ENCODE data around the gene CPEB3. TPM values are rescaled to one million over a fixed set of nuclear protein-coding genes. Genes with fewer than 3 reads are reported as not detected.
"Not testable (repeated sequence)": the region's sequence is repeated elsewhere in the genome, so short reads cannot be mapped to it uniquely, and the experiment has no call there.

Gene CPEB3
- total RNA-seq, 1 donor from 2014 or later: 1.1 TPM

GRCh38 chr10:92027141-92027540, 263.7 kb downstream of the CPEB3 start:
- peaks cover 36% of the 10 kb centered on the region for H3K36me3 Mint-ChIP-seq (ENCODE audit: low read depth)
- H3K27me3 Mint-ChIP-seq (ENCODE audit: low read depth): no peaks in the 10 kb centered on the region
- no peaks in the 10 kb centered on the region for H3K9me3 Mint-ChIP-seq (ENCODE audit: low read depth)
- TF ChIP-seq CTCF (IDR thresholded peaks at IDR 0.05): no peak
- no peak for DNase-seq (ENCODE audit: low spot score)
- no peak overlapping the region for H3K4me3 Mint-ChIP-seq (ENCODE audit: unreplicated experiment)
- H3K27ac Mint-ChIP-seq (ENCODE audit: unreplicated experiment): no peak overlapping the region
- peaks cover 5% of the 10 kb centered on the region for H3K4me1 Mint-ChIP-seq (ENCODE audit: low read depth)

DNA sequence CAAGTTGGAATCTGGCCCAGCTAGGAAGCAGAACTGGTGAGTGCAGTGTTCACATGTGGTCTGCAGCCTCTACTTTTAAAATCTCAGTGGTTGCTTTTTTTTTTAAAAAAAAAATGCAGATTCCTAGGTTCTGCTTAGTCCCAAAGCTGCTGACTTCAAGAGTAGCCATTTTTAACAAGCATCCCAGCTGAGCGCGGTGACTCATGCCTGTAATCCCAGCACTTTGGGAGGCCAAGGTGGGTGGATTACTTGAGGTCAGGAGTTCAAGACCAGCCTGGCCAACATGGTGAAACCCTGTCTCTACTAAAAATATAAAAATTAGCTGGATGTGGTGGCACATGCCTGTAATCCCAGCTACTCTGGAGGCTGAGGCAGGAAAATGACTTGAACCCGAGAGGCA, 265.5 kb downstream of the CPEB3 start:
- not testable (repeated sequence) for DNase-seq (ENCODE audit: low spot score); H3K9me3 Mint-ChIP-seq (ENCODE audit: low read depth); H3K4me3 Mint-ChIP-seq (ENCODE audit: unreplicated experiment); H3K27ac Mint-ChIP-seq (ENCODE audit: unreplicated experiment); H3K27me3 Mint-ChIP-seq (ENCODE audit: low read depth); H3K4me1 Mint-ChIP-seq (ENCODE audit: low read depth)
- peaks cover 31% of the 10 kb centered on the region for H3K36me3 Mint-ChIP-seq (ENCODE audit: low read depth)

GRCh38 chr10:92024700-92025099, 266.2 kb downstream of the CPEB3 start:
- TF ChIP-seq CTCF (IDR thresholded peaks at IDR 0.05): no peak
- H3K4me3 Mint-ChIP-seq (ENCODE audit: unreplicated experiment): no peak overlapping the region
- H3K27ac Mint-ChIP-seq (ENCODE audit: unreplicated experiment): no peak overlapping the region
- no peaks in the 10 kb centered on the region for H3K9me3 Mint-ChIP-seq (ENCODE audit: low read depth)
- H3K27me3 Mint-ChIP-seq (ENCODE audit: low read depth): no peaks in the 10 kb centered on the region
- DNase-seq (ENCODE audit: low spot score): no peak
- peaks cover 32% of the 10 kb centered on the region for H3K36me3 Mint-ChIP-seq (ENCODE audit: low read depth)
- peaks cover 5% of the 10 kb centered on the region for H3K4me1 Mint-ChIP-seq (ENCODE audit: low read depth)

DNA sequence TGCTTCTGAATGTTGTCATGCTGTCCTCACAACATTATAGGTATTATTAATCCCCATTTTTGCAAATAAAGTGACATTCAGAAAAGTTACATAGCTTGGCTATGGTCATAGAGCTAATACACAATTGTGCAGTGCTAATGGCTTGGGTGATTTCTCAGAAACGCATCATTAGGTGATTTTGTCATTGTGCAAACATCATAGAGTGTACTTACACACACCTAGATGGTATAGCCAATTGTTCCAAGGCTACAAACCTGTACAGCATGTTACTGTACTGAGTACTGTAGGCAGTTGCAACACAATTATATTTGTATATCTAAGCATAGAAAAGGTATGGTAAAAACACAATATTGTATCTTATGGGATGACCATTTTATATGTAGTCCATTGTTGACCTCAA, 276.3 kb downstream of the CPEB3 start:
- Mint-ChIP-seq H3K27me3 (ENCODE audit: low read depth) (no peaks in the 10 kb centered on the region), H3K9me3 (ENCODE audit: low read depth) (no peaks in the 10 kb centered on the region), H3K4me3 (ENCODE audit: unreplicated experiment) (no peak overlapping the region), H3K4me1 (ENCODE audit: low read depth) (peaks cover 3% of the 10 kb centered on the region), H3K27ac (ENCODE audit: unreplicated experiment) (no peak overlapping the region), H3K36me3 (ENCODE audit: low read depth) (peaks cover 27% of the 10 kb centered on the region)
- no peak for TF ChIP-seq CTCF (IDR thresholded peaks at IDR 0.05)
- DNase-seq (ENCODE audit: low spot score): no peak

DNA sequence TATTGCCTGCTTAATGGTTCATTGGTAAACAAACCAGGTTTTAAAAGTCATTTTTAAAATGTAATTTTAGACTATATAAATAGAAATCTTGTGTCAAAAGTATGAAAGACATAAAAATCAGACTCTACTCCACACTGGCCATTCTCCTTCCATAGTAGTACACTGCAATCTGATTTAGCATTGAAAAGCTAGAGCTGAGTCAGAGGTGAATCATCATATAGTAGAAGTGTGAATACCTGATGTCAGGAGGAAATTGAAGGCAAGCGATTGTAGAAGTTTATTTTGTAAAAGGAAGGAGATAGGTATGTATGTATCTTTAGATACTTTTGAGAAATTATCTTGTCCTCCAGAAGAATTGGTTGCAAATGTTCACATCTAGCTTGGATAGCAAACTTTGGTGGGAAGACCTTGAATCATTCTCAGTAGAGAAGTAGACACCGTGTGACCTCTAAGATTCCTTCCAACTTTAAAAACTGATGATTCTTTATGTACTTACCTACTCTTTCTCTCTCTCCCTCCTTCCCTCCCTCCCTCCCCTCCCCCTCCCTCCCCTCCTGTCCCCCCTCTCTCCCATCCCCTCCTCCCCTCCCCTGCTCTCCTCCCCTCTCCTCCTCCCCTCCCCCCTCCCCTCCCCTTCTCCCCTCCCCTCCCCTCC, 279.2 kb downstream of the CPEB3 start:
- Mint-ChIP-seq H3K4me3 (ENCODE audit: unreplicated experiment) (no peak overlapping the region), H3K27me3 (ENCODE audit: low read depth) (no peaks in the 10 kb centered on the region), H3K4me1 (ENCODE audit: low read depth) (peaks cover 3% of the 10 kb centered on the region), H3K9me3 (ENCODE audit: low read depth) (no peaks in the 10 kb centered on the region), H3K36me3 (ENCODE audit: low read depth) (peaks cover 17% of the 10 kb centered on the region), H3K27ac (ENCODE audit: unreplicated experiment) (no peak overlapping the region)
- TF ChIP-seq CTCF (IDR thresholded peaks at IDR 0.05): no peak
- DNase-seq (ENCODE audit: low spot score): no peak

DNA sequence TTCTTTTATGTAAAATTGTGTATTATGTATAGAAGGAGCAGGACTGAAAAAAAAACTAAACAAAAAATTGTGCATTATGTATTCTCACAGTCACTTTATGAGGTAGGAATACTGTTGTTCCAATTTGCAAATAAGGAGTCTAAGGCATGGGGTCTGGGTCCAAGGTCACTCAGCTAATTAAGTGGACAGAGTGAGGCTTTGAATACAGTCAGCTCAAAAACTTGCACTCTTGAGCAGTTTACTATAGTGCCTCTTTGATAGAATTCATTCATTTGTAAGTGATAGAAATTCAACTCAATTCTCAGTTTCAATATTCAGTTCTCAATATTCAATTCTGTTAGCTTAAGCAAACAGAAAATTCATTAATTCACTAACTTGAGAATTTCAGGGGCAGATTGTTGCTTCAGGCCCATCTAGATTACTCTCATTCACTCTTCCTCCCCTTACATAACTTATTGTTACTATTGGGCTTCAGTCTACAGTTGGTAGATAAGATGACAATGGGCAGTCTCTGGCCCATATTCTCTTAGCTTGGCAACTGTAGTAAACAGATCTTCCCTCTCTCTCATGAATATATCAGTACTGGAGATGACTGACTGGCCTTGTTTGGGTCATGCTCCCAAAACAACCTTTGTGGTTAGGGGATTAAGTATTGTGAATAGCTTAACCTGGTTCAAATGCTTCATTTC, 280.7 kb downstream of the CPEB3 start:
- H3K9me3 Mint-ChIP-seq (ENCODE audit: low read depth): no peaks in the 10 kb centered on the region
- H3K36me3 Mint-ChIP-seq (ENCODE audit: low read depth): peaks cover 20% of the 10 kb centered on the region
- no peak for DNase-seq (ENCODE audit: low spot score)
- no peak overlapping the region for H3K27ac Mint-ChIP-seq (ENCODE audit: unreplicated experiment)
- H3K27me3 Mint-ChIP-seq (ENCODE audit: low read depth): no peaks in the 10 kb centered on the region
- no peak overlapping the region for H3K4me3 Mint-ChIP-seq (ENCODE audit: unreplicated experiment)
- no peak for TF ChIP-seq CTCF (IDR thresholded peaks at IDR 0.05)
- peaks cover 10% of the 10 kb centered on the region for H3K4me1 Mint-ChIP-seq (ENCODE audit: low read depth)

Data from chondrocyte (in vitro differentiated cells).